ENCODE measurements around the gene VPS13D. TPM values are rescaled to one million over a fixed set of nuclear protein-coding genes. Genes with fewer than 3 reads are reported as not detected.

Gene VPS13D
- total and polyA plus RNA-seq, 2 donors (not counting 3 experiments of a cell fraction or from before 2014, with no cell fraction given) = 13.6 to 48.5 TPM

DNA sequence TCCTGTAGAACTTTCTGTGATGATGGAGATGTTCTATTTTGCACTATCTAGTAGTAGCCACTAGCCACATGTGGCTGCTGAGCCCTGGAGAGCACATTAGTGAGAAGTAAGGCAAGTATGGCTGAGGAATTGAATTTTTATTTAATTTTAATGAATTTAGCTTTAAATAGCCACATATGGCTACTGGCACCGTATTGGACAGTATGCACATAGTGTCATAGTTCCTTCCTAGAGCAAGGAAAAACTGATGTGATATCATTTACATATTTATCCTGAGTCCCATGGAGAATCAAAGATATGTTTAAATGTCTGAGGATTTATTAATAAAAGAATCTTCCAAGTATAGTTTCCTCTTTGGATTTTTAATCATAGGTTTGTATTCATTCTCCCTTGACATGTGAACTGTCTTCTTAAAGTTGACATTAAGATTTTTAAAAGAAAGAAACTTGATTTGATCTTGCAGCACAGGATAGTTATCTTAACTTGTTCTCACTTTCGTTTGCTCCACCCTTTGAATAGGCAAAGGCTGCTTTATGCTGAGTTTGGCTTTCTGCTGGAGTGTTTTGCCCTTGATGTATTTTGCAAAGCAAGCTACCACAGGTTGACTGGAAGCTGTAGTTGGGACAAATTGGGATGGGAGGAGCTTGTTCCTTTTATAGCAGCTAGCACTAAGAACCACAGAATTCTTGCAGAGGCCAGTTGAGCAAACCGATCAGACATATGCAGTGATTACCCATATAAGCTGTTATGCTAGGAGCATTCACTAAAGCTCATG is 129.7 kb downstream of the VPS13D start:
- Histone ChIP-seq H3K9ac (replicated peaks; ENCODE audit: extremely low read depth, insufficient read depth, low read length) (no peak overlapping the region), H3K4me3 (replicated peaks in 1 of 3; ENCODE audit: insufficient read depth in 1 of 3, low read depth in 1 of 3, low read length in 3 of 3) (no peak overlapping the region), H3K9me1 (replicated peaks; ENCODE audit: control insufficient read depth, extremely low read depth, insufficient read depth, low read length) (no peaks in the 10 kb centered on the region), H2AFZ (ENCODE audit: low read depth, low read length) (no peak overlapping the region), H3K27me3 (ENCODE audit: control insufficient read depth in 2 of 2, insufficient read depth in 2 of 2, low read length in 2 of 2) (no peaks in the 10 kb centered on the region), H3K9me3 (replicated peaks; ENCODE audit: control insufficient read depth, insufficient read depth, low read length) (no peaks in the 10 kb centered on the region), H3K4me1 (ENCODE audit: control insufficient read depth, extremely low read depth, insufficient read depth, low read length) (no peaks in the 10 kb centered on the region), H3K4me2 (ENCODE audit: insufficient read depth, low read length) (no peak overlapping the region), H4K20me1 (replicated peaks; ENCODE audit: control insufficient read depth, extremely low read depth, insufficient read depth, low read length) (no peaks in the 10 kb centered on the region), H3K79me2 (ENCODE audit: control insufficient read depth, insufficient read depth, low read length) (no peaks in the 10 kb centered on the region), H3K27ac (ENCODE audit: insufficient read depth, low read depth, low read length) (no peak overlapping the region), H3K36me3 (ENCODE audit: control insufficient read depth in 2 of 2, extremely low read depth in 1 of 2, insufficient read depth in 2 of 2, low read length in 2 of 2) (peaks cover 3 to 21% of the 10 kb centered on the region in 2 experiments)
- TF ChIP-seq, protein P1, sequence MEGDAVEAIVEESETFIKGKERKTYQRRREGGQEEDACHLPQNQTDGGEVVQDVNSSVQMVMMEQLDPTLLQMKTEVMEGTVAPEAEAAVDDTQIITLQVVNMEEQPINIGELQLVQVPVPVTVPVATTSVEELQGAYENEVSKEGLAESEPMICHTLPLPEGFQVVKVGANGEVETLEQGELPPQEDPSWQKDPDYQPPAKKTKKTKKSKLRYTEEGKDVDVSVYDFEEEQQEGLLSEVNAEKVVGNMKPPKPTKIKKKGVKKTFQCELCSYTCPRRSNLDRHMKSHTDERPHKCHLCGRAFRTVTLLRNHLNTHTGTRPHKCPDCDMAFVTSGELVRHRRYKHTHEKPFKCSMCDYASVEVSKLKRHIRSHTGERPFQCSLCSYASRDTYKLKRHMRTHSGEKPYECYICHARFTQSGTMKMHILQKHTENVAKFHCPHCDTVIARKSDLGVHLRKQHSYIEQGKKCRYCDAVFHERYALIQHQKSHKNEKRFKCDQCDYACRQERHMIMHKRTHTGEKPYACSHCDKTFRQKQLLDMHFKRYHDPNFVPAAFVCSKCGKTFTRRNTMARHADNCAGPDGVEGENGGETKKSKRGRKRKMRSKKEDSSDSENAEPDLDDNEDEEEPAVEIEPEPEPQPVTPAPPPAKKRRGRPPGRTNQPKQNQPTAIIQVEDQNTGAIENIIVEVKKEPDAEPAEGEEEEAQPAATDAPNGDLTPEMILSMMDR (IDR thresholded peaks at IDR 0.05; ENCODE audit: extremely low read depth in 1 of 2, insufficient read depth in 1 of 2, low read depth in 1 of 2, low read length in 2 of 2) = no peak
- TF ChIP-seq POLR2AphosphoS5 (IDR thresholded peaks at IDR 0.05; ENCODE audit: insufficient read depth, low read depth, low read length) (no peak), FOS (IDR thresholded peaks at IDR 0.05; ENCODE audit: borderline replicate concordance, insufficient read depth, low read length) (no peak), JUN (IDR thresholded peaks at IDR 0.05; ENCODE audit: borderline replicate concordance, insufficient read depth, insufficient read length, low read depth) (no peak), GATA2 (IDR thresholded peaks at IDR 0.05; ENCODE audit: insufficient read depth, insufficient read length, low read depth, low read length) (no peak), MYC (IDR thresholded peaks at IDR 0.05; ENCODE audit: low read depth, low read length) (no peak), EZH2 (IDR thresholded peaks at IDR 0.05; ENCODE audit: borderline replicate concordance, low read depth, low read length, severe bottlenecking) (no peak), POLR2A (IDR thresholded peaks at IDR 0.05; ENCODE audit: low read depth, low read length) (no peak)
- TF ChIP-seq, protein P2, sequence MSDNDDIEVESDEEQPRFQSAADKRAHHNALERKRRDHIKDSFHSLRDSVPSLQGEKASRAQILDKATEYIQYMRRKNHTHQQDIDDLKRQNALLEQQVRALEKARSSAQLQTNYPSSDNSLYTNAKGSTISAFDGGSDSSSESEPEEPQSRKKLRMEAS (IDR thresholded peaks at IDR 0.05; ENCODE audit: insufficient read depth, insufficient read length) = no peak
- DNase-seq (ENCODE audit: low read depth, low spot score) = no peak
- no TSS peak for BruUV-seq (replicated peaks)
- no peak for FAIRE-seq
- intact Hi-C loops (cut with micrococcal nuclease) (no loop called here), dilution Hi-C loops (cut with MboI; ENCODE audit: extremely low pct_ligation_motif_present, low sequenced_read_pairs) (no loop called here)
- ChIA-PET CTCF (interaction anchor here (1.3 kb wide), 1 partner anchor 10 kb away, joined by 3 read pairs; no protein-coding TSS in a partner anchor), POLR2A (no interaction called here)

All from endothelial cell of umbilical vein (primary cell).